Measurements from ENCODE around the gene USP34. TPM values are rescaled to one million over a fixed set of nuclear protein-coding genes. Genes with fewer than 3 reads are reported as not detected.

USP34 gene
- total and polyA plus RNA-seq, 2 of the 8 experiments (the other 6 are each of a cell fraction or from before 2014, with no cell fraction given), result 56.7 to 91.7 TPM

GRCh38 chr2:61356261-61356957 is 114.5 kb downstream of the USP34 start:
- CTCF ChIA-PET (ENCODE audit: partially characterized antibody), result interaction anchor here (0.6 kb wide), 1 partner anchor 145 kb away, joined by 3 read pairs; no protein-coding TSS in a partner anchor
- FAIRE-seq (no peak), DNase-seq (ENCODE audit: low read depth in 1 of 2, low spot score in 2 of 2) (no peak)
- Histone ChIP-seq H4K5ac (ENCODE audit: insufficient read length, low read depth, low read length) (no peak overlapping the region), H4K8ac (ENCODE audit: extremely low read depth, insufficient read depth, low read length) (no peak overlapping the region), H3K4me2 (ENCODE audit: insufficient read depth in 1 of 2, low read depth in 2 of 2, low read length in 2 of 2) (no peak overlapping the region), H2BK20ac (ENCODE audit: low read length) (no peak overlapping the region), H3K23me2 (ENCODE audit: low read depth, low read length) (no peaks in the 10 kb centered on the region), H3K9ac (replicated peaks in 1 of 4; ENCODE audit: extremely low read depth in 1 of 4, low read depth in 3 of 4, low read length in 3 of 4) (no peak overlapping the region), H3K4ac (replicated peaks; ENCODE audit: insufficient read length, low read depth, low read length) (no peak overlapping the region), H4K20me1 (replicated peaks in 1 of 2; ENCODE audit: control insufficient read depth in 1 of 2, insufficient read depth in 2 of 2, low read length in 2 of 2) (peaks cover 0 to 4% of the 10 kb centered on the region in 2 experiments), H3K18ac (ENCODE audit: extremely low read depth, low read length) (no peak overlapping the region), H3K27me3 (replicated peaks in 1 of 4; ENCODE audit: control insufficient read depth in 3 of 4, extremely low read depth in 1 of 4, insufficient read depth in 3 of 4, low read length in 3 of 4) (no peaks in the 10 kb centered on the region), H3K79me1 (ENCODE audit: low read depth, low read length) (peaks cover 5% of the 10 kb centered on the region; the same call in 1 of the 2 replicates), H3K23ac (ENCODE audit: insufficient read length) (no peak overlapping the region), H3K27ac (ENCODE audit: low read depth, low read length) (no peak overlapping the region), H3K4me1 (replicated peaks in 1 of 4; ENCODE audit: control insufficient read depth in 3 of 4, insufficient read depth in 4 of 4, low read length in 3 of 4) (0 out of 7 replicates have a peak, but pooled peaks cover 0 to 2% (median 0%) of the 10 kb centered on the region in 4 experiments), H2BK15ac (ENCODE audit: low read length) (no peak overlapping the region), H4K91ac (replicated peaks; ENCODE audit: insufficient read length, low read length) (no peak overlapping the region), H3K36me3 (ENCODE audit: control insufficient read depth in 2 of 4, insufficient read depth in 4 of 4, low read length in 3 of 4) (peaks cover 0 to 10% (median 5%) of the 10 kb centered on the region in 4 experiments; a peak in 4 of 8 replicates), H3K4me3 (ENCODE audit: extremely low read depth in 1 of 4, insufficient read depth in 2 of 4, low read depth in 3 of 4, low read length in 4 of 4) (no peak overlapping the region), H2AK5ac (ENCODE audit: low read depth, low read length) (no peak overlapping the region), H3K56ac (replicated peaks; ENCODE audit: insufficient read length, low read depth, low read length) (no peak overlapping the region), H2AFZ (ENCODE audit: low read length) (no peak overlapping the region), H3K79me2 (ENCODE audit: control insufficient read depth in 1 of 2, insufficient read depth in 2 of 2, low read length in 2 of 2) (peaks cover 0 to 73% of the 10 kb centered on the region in 2 experiments; a peak in 2 of 4 replicates), H3K14ac (ENCODE audit: insufficient read length) (no peak overlapping the region), H3K9me3 (ENCODE audit: insufficient read depth in 2 of 2, low read depth in 1 of 2, low read length in 1 of 2) (peaks cover 11 to 12% of the 10 kb centered on the region in 2 experiments; a peak in 2 of 4 replicates), H2BK12ac (ENCODE audit: low read depth, low read length) (no peak overlapping the region), H2BK5ac (ENCODE audit: low read depth, low read length) (no peak overlapping the region), H2BK120ac (replicated peaks; ENCODE audit: low read depth, low read length) (no peak overlapping the region)
- 86% methylated on average over 4 of the region's 4 CpGs; no CpG with 5 or more reads in 1 of the 2 experiments for WGBS, 2 experiments (ENCODE audit: extremely low coverage in 1 of 2, insufficient coverage in 1 of 2, insufficient read length in 1 of 2, insufficient replicate concordance in 2 of 2, low coverage in 1 of 2, low lambda C conversion rate in 2 of 2, missing lambda C conversion rate in 1 of 2)
- POLR2A ChIA-PET (ENCODE audit: partially characterized antibody), result no interaction called here
- TF ChIP-seq ZNF274 (IDR thresholded peaks at IDR 0.05; ENCODE audit: borderline replicate concordance, extremely low read depth, low read length) (no peak), HDAC6 (IDR thresholded peaks at IDR 0.05; ENCODE audit: low read depth, low read length) (no peak), SP2 (IDR thresholded peaks at IDR 0.05; ENCODE audit: low read length) (no peak), RAD21 (IDR thresholded peaks at IDR 0.05 in 1 of 2, conservative IDR thresholded peaks at IDR 0.05 in 1 of 2; ENCODE audit: low read depth in 2 of 2, low read length in 2 of 2) (no peak), SP1 (IDR thresholded peaks at IDR 0.05; ENCODE audit: low read depth, low read length) (no peak), RXRA (IDR thresholded peaks at IDR 0.05; ENCODE audit: insufficient read depth, low read depth, low read length) (no peak), NRF1 (IDR thresholded peaks at IDR 0.05; ENCODE audit: low read depth, low read length) (no peak)
- TF ChIP-seq, protein P1, sequence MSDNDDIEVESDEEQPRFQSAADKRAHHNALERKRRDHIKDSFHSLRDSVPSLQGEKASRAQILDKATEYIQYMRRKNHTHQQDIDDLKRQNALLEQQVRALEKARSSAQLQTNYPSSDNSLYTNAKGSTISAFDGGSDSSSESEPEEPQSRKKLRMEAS (IDR thresholded peaks at IDR 0.05), result no peak

Data from H1 (cell line).